ENCODE measurements around the gene TSPAN17. TPM values are rescaled to one million over a fixed set of nuclear protein-coding genes. Genes with fewer than 3 reads are reported as not detected.

Gene TSPAN17
- total and polyA plus RNA-seq, 9 of the 15 experiments (the other 6 are each of a cell fraction or from before 2014, with no cell fraction given) = 0.73 to 58.3 (median 34.5) TPM

GRCh38 chr5:176646707-176647029, 616 bp upstream of the TSPAN17 start (continued):
- TF ChIP-seq ZNF280B (CRISPR knock-in tag; IDR thresholded peaks at IDR 0.05) (no peak), MCM2 (IDR thresholded peaks at IDR 0.05; ENCODE audit: low read depth) (no peak), YY1 (IDR thresholded peaks at IDR 0.05; ENCODE audit: borderline replicate concordance in 1 of 3, control insufficient read depth in 1 of 3, extremely low read depth in 1 of 3, insufficient read depth in 3 of 3, insufficient read length in 1 of 3, insufficient replicate concordance in 2 of 3, low read depth in 1 of 3, low read length in 2 of 3) (no peak), CBX1 (IDR thresholded peaks at IDR 0.05; ENCODE audit: low read depth) (no peak), ETS2 (tag; IDR thresholded peaks at IDR 0.05; ENCODE audit: borderline replicate concordance, poor library complexity, severe bottlenecking) (no peak), ZNF609 (CRISPR knock-in tag; IDR thresholded peaks at IDR 0.05; ENCODE audit: borderline replicate concordance) (no peak)
- TF ChIP-seq, protein P1, sequence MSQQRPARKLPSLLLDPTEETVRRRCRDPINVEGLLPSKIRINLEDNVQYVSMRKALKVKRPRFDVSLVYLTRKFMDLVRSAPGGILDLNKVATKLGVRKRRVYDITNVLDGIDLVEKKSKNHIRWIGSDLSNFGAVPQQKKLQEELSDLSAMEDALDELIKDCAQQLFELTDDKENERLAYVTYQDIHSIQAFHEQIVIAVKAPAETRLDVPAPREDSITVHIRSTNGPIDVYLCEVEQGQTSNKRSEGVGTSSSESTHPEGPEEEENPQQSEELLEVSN (IDR thresholded peaks at IDR 0.05; ENCODE audit: borderline replicate concordance in 1 of 2, extremely low read depth in 1 of 2, insufficient read depth in 1 of 2, insufficient read length in 1 of 2, low read depth in 1 of 2, low read length in 1 of 2, poor library complexity in 1 of 2, severe bottlenecking in 1 of 2) = no peak
- TF ChIP-seq, protein P2, sequence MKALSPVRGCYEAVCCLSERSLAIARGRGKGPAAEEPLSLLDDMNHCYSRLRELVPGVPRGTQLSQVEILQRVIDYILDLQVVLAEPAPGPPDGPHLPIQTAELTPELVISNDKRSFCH (CRISPR knock-in tag; IDR thresholded peaks at IDR 0.05) = no peak
- TF ChIP-seq, protein P2 (tag; IDR thresholded peaks at IDR 0.05) = peak; percentile 50; the same call in 1 of the 2 replicates
